Left lobe of liver (tissue), 2 donors: ENCODE measurements around the gene SYTL3. TPM values are rescaled to one million over a fixed set of nuclear protein-coding genes. Genes with fewer than 3 reads are reported as not detected.
"Not testable (repeated sequence)": the region's sequence is repeated elsewhere in the genome, so short reads cannot be mapped to it uniquely, and the experiment has no call there.

Experiments used
- ATAC-seq: fragments of 200-7000 bp; cut with Tn5 transposase; one replicate; pipeline ENCODE4 v1.9.1; 2020; ENCODE audit warnings: mild to moderate bottlenecking, moderate library complexity
- DNase-seq: peaks from one replicate; pipeline ENCODE4 v3.0.0-alpha.2; 2020; ENCODE audit warnings: low spot score
- total RNA-seq: library from RNA; stranded (reverse); gene quantifications from one replicate; pipeline ENCODE4 v1.2.1, GENCODE V29; 2021
- donor health status: DM: no; HTN: no; CAD: no; lungs with moderate emphysema.
- donor health status: DM: no; HTN: yes; CAD: no.

SYTL3 gene
- total RNA-seq, 1 donor from 2014 or later, result 0.43 TPM

DNA sequence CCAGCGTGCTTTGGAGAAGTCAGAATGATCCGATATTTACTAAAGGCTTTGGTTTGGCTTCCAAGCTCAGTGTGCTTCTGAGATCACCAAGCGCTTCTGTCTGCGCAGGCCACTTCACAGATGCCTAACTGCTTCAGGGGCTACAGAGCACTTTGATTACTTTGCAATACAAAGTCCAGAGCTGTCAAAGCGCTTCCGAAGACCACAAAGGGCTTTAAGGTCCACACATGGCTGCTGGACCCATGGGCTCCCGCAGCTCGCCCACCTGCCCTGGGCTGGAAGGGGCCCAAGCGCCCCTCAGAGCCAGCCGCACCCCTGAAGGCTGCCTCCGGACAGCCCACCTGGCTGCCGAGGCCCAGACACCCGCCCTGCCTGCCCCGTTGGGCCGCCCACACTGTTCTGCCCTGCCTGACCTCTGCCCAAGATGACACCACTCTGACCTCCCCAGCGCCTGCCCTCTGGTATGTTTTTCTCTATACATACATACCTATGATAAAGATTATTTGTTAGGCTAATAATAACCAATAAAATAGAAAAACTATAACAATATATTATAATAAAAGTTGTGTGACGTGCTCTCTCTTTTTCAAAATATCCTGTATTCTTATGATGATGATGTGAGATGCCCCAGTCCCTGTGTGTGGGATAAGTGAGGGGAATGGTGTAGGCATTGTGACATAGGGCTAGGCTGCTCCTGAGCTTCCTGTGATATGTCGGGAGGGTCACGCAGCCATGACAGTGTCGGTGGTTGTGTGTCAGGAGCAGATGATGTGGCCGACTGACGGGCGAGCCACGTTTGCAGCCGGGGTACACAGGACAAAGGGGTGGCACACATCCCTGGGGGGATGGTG, 27.9 kb upstream of the SYTL3 start:
- DNase-seq (peak; percentile 39), ATAC-seq (no peak)

DNA sequence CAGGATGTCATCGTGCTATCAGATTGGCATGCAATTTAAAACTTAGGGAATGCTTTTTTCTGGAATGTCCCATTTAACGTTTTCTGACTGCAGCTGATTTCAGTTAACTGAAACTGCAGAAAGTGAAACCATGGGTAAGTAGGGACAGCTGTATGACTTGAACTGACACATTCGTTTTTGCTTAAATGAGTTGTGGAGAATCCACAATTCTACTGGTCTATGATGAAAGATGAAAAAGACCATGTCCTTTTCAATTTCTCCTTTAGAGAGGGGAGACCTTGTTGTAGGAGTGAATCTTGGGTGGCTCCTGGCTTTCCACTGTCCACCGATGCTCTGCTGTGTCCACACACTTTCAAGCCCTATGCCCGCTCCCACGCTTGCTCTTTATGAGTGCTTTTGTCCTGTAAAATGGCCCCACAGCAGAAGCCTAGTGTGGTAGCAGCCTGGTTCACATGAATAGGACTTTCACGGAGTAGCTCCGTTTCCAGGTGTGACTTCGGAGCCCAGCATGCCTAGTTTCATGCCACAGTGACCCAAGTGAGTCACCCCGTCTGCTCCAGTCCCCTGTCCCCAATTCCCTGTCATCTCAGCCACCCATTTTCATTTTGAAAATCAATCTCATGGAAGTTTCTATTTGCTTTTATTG, 27.2 kb upstream of the SYTL3 start:
- ATAC-seq (no peak), DNase-seq (no peak)

DNA sequence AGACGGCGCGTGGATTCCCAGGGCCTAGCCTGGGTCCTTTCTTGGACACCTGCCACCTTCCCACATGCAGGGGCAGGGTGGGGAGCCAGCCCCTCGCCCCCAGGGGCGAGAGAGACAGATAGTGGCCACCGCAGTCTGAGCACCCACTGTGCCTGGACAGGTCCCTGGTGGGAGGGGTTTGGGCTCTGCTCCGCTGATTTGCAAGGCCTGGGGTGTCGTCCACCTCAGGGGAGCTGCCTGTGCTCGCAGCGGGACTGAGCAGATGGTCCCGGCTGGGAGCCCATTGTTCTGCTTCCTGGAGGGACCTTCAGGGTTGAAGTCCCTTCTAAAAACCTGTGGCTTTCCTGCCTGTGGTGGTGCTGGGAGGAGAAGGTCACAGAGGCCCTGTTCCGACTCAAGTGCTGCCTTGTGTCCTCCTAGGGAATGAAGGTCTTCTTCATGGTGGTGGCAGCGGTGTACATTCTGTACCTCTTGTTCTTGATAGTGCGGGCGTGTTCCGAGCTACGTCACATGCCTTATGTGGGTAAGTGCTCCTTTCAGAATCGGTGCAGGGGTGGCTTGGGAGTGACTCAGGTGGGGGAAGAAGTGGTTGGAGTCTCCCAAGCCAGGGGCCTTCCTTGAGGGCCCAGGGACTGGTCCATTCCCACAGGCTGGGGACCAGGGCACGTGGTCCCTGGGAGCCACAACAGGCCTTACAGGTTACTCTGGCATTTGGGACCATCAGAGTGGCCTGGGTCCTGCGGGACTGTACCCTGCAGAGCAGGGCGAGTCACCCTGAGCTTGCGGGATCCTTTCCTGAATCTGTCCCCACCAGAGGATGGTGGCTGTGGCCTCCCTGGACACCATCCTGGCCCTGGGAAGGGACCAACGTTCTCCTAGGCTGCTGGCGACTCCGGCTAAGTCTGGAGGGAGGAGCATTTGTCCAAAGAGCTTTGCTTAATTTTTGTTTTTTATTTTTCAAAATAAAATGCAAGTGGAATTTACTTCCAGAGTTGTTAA, 24.9 kb upstream of the SYTL3 start:
- no peak for ATAC-seq
- DNase-seq, result no peak

DNA sequence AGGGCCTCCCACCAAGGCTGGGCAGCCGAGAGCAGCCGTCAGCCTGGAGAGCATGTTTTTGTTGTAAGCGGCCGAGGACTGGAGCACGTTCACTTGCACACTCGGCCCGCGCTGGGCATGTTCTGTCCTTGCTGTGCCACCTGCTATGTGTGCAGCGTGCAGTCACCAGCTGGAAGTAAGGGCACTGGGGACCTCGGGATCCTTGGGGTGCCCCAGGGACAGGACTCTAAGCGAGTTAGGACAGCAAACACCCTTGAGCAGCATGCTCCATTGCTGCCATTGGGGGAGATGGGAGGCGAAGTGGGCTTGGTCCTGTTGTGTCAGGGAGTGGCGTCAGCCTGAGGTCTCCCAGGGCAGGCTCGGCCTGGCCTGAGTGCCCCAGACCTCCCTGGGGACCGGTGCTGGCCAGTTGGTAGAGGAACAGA, 24.0 kb upstream of the SYTL3 start:
- ATAC-seq (no peak), DNase-seq (no peak)

DNA sequence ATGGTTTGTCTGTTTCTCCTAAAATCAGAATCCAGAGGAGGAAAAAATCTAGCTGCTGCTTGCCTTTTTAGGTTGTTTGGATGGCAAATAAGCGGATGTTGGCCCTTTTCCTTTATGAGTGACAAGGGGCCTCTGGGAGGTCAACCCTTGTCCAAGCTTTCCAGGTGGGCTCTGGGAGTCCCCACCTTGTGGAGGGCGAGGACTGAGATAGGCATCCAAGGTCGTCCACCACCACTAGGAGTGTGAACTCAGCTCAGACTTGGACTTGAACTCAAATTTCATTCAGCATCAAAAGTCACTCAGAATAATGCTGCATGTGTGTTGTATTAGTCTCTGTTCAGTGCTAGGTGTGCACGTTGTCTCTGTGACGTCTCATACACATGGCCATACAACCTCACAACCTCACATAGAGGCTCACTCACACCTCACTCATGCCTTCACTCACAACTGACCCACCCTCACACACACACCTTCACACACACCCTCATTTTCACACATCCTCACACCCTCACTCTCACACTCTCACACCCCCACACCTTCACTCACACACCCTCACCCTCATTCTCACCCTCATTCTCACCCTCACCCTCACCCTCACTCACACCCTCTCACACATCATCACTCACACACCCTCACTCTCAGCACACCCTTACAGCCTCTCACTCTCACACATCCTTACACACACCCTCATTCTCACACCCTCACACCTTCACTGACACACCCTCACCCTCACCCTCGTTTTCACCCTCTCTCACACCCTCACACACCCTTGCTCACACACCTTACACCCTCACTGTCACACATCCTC, 23.3 kb upstream of the SYTL3 start:
- ATAC-seq (no peak), DNase-seq (no peak)

DNA sequence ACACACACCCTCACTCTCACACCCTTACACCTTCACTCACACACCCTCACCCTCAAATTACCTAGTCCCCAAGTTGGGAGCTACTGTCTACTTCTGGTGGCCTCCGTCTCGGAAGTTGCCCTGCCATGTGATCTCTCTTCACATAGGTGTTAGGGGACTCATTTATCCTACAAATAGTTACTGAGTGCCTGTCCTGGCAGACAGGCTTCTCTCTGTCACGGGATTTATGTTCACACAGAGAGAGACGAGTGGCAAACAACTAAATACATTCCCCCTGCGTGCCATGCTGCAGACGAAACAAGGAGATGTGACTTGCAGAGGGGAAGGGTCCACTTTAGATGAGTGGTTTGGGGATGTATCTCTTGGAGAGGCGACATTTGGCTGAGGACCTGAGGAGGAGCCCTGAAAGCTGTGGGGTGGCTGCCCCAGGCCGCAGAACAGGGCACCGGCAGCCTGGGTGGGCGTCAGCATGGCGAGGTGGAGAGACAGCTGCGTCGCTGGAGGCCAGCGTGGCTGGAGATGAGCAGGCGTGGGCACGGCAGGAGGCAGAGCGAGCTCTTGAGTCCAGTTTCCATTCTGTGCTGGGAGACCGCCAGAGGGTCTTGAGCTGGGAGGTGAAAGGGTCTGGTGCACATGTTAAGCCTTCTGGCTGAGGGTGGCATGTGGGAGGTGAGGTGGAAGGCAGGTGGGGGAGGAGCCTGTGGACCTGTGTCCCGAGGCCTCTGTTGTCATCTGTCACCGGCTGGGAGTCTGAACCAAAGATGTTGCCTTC, 22.5 kb upstream of the SYTL3 start:
- ATAC-seq (no peak), DNase-seq (no peak)

DNA sequence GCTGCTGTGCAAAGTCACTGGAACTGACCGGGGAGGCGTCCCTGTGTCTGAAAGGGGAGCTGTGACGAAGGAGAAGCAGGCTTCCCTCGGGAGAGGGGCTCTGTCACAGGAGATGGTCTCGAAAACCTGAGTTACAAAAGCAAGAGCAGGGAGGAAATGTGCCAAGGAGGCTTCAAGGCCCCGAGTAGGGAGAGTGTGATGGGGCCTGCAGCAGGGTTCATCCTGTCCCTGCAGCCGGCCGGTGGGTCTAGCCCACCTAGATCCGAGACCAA, 22.0 kb upstream of the SYTL3 start:
- no peak for ATAC-seq
- DNase-seq, result peak; percentile 15

DNA sequence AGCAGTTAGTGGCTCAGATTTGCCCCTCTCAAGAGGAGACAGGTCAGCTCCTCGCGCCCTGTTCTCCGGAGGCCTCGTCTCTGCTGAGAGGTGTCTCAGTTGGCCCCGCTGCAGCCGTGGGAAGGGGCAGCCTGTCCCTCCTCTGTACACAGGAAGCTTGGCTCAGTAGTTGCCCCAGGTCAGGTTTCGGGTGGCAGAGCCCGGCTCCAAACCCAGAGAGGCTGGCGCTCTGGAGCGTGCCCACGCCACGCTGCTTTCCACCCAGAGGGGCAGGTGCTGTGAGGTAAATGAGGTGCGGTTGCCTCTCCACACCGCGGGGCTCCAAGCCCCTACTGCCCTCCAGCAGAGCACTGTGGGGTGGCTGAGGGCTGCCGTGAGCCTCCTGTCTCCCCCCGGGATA, 21.3 kb upstream of the SYTL3 start:
- no peak for ATAC-seq
- DNase-seq, result peak; percentile 38

DNA sequence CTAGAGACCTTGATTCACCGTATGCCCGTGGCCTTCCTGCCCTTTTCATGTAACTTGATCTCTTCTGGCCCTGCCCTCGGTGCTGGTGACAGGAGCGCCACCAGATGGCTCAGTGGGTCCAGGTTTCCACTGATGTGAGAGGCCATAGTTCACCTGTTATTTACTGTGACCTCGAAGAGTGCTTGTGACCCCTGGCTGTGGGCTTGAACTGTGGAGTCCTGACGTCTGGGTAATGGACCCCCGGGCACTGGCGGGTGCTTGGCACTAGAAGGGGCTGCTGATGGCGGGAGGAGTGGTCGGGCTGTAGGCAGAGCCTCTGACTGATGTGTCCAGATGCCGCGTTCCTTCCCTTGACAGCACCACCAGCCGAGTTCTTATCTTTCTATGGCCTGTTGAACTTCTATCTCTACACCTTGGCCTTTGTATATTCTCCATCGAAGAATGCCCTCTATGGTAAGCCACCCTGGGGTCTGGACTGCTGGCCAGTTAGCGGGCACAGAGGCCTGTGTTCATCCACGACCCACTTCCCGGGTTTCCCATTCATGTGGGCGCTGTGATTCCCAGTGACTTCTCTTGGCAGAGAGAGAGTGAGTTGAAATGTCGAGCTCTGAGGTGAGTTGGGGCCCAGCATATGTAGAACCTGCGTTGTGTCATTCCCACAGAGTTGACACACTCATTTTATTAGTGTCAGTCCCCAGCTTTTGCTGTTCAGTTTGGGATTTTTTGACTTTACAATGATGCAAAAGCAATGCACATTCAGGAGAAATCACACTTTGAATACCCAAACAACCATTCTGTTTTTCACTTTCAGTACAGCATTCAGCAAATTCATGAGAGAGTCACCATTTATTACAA, 20.3 kb upstream of the SYTL3 start:
- DNase-seq (peak; percentile 56), ATAC-seq (peak; percentile 64)

DNA sequence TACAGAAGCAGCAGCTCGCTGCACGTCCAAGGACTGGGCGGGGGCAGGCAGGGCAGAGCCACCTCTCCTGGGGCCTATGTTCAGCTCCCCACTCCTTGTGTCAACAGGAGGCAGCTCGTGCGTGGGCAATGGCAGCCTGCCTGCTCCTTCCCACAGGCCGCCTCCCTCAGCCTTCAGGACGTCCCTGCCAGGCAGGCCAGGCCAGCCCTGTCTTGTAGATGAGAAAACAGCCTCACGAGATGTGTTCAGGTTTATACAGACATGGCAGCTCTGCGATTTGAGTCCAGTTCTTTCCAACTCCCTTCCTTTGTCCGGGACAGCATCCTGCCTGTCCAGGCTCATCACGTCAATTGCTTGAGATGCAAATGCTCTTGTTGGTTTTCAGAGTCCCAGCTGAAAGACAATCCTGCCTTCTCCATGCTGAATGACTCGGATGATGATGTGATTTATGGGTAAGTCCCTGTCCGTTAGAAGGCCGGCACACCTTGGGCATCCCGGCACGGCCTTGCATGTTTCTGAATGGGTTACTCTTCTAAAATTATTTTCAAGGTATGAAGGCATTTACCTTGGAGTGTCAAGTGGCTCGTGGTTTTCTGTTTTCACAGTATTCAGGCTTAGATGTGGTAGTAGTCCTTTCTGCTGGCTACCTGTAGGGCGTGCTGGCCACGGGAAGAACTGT, 18.8 kb upstream of the SYTL3 start:
- DNase-seq, result peak; percentile 43
- ATAC-seq, result no peak

DNA sequence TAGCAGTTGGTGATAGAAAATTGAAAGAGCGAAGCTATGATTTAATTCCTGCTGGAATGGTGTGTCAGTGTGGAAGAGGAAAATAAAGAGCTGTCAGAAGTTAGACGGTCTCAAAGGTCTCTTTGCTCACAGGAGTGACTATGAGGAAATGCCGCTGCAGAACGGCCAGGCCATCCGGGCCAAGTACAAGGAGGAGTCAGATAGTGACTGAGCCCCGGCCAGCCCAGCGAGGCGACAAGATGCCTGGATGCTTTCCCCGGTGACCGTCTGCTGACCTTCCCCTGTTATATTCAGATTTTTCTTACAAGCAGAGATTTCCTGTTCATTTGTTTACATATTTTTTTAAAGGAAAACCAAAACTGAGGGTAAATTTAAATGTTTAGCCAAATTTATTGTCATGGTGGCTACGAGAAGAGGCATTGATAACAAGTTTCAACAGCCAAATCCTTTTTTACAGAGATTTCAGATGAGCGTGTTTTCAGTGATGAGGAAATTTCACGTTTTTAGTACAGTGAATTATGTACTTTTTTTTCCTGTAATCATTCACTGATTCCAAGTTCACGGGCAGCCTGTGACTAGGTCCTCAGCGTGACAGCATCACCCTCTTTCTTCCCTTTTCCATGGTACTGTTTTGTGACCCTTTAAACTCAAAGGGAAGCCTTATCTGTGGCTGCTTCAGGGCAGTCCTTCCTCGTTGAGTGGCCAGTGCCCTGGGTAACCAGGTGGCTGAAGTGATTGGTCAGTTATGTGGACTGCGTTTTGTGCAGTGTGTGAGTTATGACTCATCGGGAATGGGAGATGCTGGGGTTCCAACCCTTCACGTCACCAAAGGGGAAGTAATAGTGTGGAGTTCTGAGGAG, 17.9 kb upstream of the SYTL3 start:
- peak; percentile 94 for ATAC-seq

DNA sequence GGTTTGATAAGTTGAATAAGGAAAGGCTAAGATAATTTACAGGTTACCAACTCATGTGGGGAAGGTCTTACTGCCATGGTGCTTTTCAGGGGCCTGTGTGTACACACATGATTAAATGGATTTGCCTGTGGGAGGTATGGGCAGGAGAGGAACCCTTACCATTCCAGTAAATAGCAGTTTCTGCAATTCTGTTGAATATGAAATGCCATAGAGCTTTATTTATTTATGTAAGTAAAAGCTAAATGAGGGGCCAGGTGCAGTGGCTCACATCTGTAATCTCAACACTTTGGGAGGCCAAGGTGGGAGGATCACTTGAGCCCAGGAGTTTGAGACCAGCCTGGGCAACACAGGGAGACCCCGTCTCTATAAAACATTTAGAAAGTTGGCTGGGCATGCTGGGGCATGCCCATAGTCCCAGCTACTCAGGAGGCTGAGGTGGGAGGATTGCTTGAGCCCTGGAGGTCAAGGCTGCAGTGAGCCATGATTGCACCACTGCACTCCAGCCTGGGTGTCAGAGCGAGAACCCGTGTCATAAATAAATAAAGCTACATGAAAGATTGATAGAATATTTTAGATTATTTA, 17.2 kb upstream of the SYTL3 start:
- not testable (repeated sequence) for ATAC-seq, DNase-seq

More for the DNA sequence above, 17.9 kb upstream of the SYTL3 start:
- DNase-seq, result peak; percentile 75

DNA sequence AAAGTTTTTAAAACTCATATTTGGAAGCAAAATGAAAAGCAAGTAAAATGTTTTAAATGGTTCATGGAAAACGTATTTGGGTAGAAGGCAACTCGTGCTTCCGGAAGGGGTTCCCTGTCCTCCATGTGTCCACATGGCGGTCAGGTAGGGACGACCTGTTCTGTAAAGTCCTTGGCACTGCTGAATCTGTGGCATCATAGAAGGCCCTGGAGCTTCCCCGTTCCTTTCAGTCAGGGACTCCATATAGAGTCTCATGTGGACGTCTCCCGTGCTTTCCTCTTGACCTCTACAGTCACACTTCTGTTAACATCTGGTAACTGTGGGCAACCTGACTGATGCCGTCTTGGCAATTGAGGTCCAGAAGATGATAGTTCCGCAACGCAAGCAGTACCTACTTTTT, 16.7 kb upstream of the SYTL3 start:
- no peak for DNase-seq

DNA sequence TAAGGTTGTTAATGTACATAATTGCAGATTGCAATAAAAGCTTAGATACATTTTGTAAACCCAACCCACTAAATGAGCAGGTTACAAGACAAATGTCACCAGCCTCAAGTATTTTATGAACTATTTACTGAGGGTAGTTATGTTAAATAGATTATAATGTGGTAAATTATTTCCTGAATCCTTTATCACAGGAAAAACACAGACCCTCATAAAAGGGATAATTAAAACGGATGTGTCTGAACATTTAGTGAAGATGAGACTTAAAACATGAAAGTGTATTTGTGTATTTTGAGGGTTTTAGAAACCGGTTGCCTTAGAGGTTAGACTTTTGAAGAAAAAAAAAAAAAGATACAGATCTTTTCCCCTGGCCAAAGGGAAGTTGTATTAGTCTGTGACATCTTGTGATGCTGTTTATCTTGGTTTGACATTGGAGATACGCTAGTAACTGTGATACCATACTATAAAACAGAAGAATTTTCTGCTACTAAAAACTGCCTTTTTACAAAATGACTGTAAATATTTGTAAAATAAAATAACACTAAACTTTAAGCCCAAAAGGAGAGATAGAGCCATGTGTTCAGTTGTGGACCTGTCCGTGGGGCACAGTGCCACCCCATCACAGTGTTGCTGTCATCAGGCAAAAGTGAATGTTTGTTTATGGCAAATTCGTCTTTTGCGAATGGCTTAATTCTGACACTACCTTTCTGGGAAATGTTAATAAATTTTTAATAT, 15.0 kb upstream of the SYTL3 start:
- DNase-seq (no peak), ATAC-seq (no peak)

More for the DNA sequence above, 16.7 kb upstream of the SYTL3 start:
- no peak for ATAC-seq

DNA sequence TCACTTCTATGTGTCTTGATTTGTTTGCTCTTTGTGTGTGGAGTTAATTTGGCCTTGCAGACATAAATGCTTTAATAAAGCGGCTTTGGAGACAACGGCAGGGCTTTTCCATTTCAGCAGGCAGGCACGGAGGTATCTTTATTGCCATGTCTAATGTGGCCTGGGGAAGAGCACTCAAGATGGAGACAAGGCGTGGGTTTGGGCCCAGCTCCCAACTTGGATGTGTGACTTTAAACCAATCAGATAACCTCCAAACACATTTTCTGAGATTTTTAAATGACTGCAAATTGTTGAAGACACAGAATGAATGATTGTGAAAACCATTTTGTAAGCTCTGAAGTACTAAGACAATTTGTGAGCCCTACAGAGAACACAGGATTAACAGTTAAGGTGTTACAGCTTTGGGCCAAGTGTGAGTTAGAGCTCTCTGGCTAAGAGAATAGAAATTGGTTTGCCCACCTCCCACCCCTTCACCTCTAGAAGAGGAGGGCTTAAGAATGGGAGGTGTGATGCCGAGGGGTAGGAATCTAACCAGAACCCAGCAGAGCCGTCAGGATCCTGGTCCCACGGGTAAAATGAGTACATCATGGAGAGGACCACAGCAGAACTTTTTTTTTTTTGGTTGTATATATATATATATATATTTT, 14.3 kb upstream of the SYTL3 start:
- DNase-seq, result no peak
- ATAC-seq, result no peak

DNA sequence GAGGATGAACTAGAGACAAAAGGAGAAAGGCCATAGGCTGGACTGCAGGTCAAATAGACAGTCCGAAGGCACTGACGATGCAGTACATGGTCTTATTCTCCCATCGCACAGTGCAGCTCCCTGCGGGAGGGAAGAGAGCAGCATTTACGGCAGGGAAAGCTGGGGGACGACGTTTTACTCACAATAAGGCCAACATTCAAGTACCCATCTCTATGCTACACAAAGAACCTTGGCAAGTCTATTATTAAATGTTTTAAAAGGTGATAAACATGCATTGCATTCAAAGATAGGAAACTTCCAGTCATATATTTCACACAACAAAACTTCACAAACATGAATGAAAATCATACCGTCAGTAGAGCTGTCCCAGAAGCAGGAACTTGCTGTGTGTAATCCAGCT, 13.1 kb upstream of the SYTL3 start:
- no peak for ATAC-seq
- DNase-seq, result no peak
